Tibial artery (tissue), 4 donors: Measurements from ENCODE around the gene WDR64.

ENCODE experiments used
- DNase-seq, 2 donors: peaks; one replicate each; pipeline ENCODE4 v3.0.0-alpha.2; 2019
- H3K27ac ChIP-seq, 2 donors: fragments of 200-600 bp; sonication (generic) in 1 of 2; 1 replicate in 1 of 2; 2 replicates in 1 of 2; pipeline ENCODE4 v1.5.1; 2018 to 2019; ENCODE audit warnings: mild to moderate bottlenecking in 1 of 2
- H3K27me3 ChIP-seq, 2 donors: fragments of 200-600 bp; sonication (generic) in 1 of 2; one replicate each; pipeline versions ENCODE4 v1.5.1 to v1.6.0; 2016 to 2019
- H3K36me3 ChIP-seq, 3 donors: fragments of 200-600 bp; sonication (generic) in 2 of 3; one replicate each; pipeline ENCODE4 v1.5.1; 2016 to 2019; ENCODE audit warnings: mild to moderate bottlenecking in 2 of 3
- H3K4me1 ChIP-seq, 4 donors: fragments of 200-600 bp; sonication (generic) in 2 of 4; 1 replicate in 3 of 4; 2 replicates in 1 of 4; pipeline ENCODE4 v1.5.1; 2016 to 2019
- H3K4me3 ChIP-seq, 2 donors: fragments of 200-600 bp; sonication (generic) in 1 of 2; 1 replicate in 1 of 2; 2 replicates in 1 of 2; pipeline ENCODE4 v1.5.1; 2018 to 2019; ENCODE audit warnings: mild to moderate bottlenecking in 2 of 2
- H3K9me3 ChIP-seq, 3 donors: fragments of 200-600 bp; sonication (generic) in 1 of 3; one replicate each; pipeline ENCODE4 v1.5.1; 2016 to 2019
- intact Hi-C: fragments of 100-400 bp; cut with DNase I; formaldehyde crosslinking; loops from one replicate; pipeline ENCODE4 v1.15.0; 2023; ENCODE audit warnings: low total_unique reads
- TF ChIP-seq, protein P1 (sequence below), 2 experiments: fragments of 200-600 bp in 1 of 2; fragments of 450-650 bp in 1 of 2; IDR thresholded peaks; one replicate each; pipeline ENCODE4 v1.5.1; 2017 to 2019; ENCODE audit warnings: antibody characterized with exemption in 2 of 2, mild to moderate bottlenecking in 1 of 2, moderate library complexity in 1 of 2

WDR64 gene

GRCh38 chr1:241630899-241631298, 21.2 kb upstream of the WDR64 start:
- Histone ChIP-seq H3K4me3 (no peak overlapping the region), H3K4me1 (peaks cover 0 to 21% (median 0%) of the 10 kb centered on the region in 4 donors), H3K27me3 (no peaks in the 10 kb centered on the region), H3K9me3 (no peaks in the 10 kb centered on the region), H3K36me3 (peaks cover 0 to 12% (median 4%) of the 10 kb centered on the region in 3 donors), H3K27ac (no peak overlapping the region)
- DNase-seq: no peak
- TF ChIP-seq, protein P1, sequence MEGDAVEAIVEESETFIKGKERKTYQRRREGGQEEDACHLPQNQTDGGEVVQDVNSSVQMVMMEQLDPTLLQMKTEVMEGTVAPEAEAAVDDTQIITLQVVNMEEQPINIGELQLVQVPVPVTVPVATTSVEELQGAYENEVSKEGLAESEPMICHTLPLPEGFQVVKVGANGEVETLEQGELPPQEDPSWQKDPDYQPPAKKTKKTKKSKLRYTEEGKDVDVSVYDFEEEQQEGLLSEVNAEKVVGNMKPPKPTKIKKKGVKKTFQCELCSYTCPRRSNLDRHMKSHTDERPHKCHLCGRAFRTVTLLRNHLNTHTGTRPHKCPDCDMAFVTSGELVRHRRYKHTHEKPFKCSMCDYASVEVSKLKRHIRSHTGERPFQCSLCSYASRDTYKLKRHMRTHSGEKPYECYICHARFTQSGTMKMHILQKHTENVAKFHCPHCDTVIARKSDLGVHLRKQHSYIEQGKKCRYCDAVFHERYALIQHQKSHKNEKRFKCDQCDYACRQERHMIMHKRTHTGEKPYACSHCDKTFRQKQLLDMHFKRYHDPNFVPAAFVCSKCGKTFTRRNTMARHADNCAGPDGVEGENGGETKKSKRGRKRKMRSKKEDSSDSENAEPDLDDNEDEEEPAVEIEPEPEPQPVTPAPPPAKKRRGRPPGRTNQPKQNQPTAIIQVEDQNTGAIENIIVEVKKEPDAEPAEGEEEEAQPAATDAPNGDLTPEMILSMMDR (IDR thresholded peaks at IDR 0.05): no peak
- intact Hi-C loops: no loop called here

DNA sequence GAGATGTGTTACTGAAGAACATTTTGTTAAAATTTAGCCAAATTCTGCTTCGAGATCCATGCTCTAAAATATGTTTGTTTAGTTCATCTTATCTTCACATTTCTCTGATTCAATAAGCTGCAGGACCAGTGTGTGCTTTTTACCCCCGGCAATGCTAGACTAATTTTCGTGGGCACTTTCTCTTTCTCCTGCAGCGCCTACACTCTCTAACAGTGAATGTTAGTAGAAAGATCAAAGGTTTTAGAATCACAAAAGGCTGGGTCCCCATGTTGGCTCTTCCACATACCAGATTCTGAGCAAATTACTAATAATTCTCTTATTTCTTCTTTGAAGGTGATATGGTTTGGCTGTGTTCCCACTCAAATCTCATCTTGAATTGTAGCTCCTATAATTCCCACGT, 20.4 kb upstream of the WDR64 start:
- no peaks in the 10 kb centered on the region for H3K27me3 ChIP-seq
- intact Hi-C loops: no loop called here
- peaks cover 0 to 12% (median 4%) of the 10 kb centered on the region in 3 donors for H3K36me3 ChIP-seq
- H3K9me3 ChIP-seq: no peaks in the 10 kb centered on the region
- no peak overlapping the region for H3K27ac ChIP-seq
- no peak overlapping the region for H3K4me3 ChIP-seq
- DNase-seq: no peak
- H3K4me1 ChIP-seq: peaks cover 0 to 25% (median 0%) of the 10 kb centered on the region in 4 donors
- TF ChIP-seq, protein P1 (IDR thresholded peaks at IDR 0.05): no peak

GRCh38 chr1:241632987-241633386, 19.1 kb upstream of the WDR64 start:
- TF ChIP-seq, protein P1 (IDR thresholded peaks at IDR 0.05): no peak
- intact Hi-C loops: no loop called here
- no peak for DNase-seq
- Histone ChIP-seq H3K4me1 (peaks cover 0 to 31% (median 5%) of the 10 kb centered on the region in 4 donors), H3K9me3 (no peaks in the 10 kb centered on the region), H3K27me3 (no peaks in the 10 kb centered on the region), H3K4me3 (no peak overlapping the region), H3K27ac (no peak overlapping the region), H3K36me3 (peaks cover 0 to 12% (median 4%) of the 10 kb centered on the region in 3 donors)

DNA sequence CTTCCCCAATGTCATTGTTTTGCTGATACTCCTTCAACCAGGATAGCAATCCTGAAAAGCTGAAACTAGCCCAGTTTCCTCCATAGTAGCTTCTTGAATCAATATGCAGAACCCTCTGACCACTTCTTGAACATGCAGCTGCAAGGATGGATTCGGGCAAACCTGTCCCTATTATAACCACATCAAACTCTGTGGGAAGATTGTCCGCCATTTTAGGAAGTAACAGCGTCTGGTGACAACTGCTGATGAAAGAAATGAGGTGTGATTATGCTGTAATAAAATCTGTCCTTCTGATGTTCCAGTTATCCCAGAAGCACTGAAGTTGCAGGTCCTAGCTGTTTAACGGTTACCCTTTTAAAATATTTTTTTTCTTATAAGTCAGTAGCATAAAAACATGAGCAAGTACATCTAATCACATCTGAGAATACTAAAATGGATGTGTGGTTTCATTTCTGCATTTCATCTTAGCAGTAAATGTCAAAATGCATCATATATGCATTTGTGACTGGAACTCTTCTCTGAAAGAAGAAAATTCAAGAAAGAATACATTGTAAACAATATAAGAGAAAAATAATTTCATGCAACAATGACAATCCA, 16.4 kb upstream of the WDR64 start:
- TF ChIP-seq, protein P1 (IDR thresholded peaks at IDR 0.05): no peak
- Histone ChIP-seq H3K4me1 (peaks cover 0 to 28% (median 16%) of the 10 kb centered on the region in 4 donors), H3K27me3 (no peaks in the 10 kb centered on the region), H3K9me3 (no peaks in the 10 kb centered on the region), H3K36me3 (peaks cover 0 to 12% (median 4%) of the 10 kb centered on the region in 3 donors), H3K27ac (no peak overlapping the region), H3K4me3 (no peak overlapping the region)
- intact Hi-C loops: no loop called here
- no peak for DNase-seq

DNA sequence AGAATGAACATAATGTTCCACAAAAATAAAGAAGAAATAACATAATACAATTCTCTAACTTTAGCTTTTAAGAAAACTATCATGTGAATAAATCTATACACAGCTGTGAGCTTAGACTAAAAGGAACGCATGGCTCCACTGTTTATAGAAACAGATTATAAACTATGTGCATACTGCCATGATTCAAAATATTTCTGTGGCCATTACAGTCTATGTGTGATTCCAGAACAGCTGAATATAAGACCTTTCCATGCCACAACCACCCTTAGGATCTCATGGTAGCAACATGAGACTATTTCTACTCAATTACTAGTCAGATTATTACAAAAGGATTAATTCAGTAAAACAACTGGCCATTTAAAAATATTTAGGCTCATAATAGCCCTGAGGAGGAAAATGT, 15.8 kb upstream of the WDR64 start:
- Histone ChIP-seq H3K27ac (no peak overlapping the region), H3K4me1 (peaks cover 0 to 32% (median 18%) of the 10 kb centered on the region in 4 donors), H3K9me3 (no peaks in the 10 kb centered on the region), H3K4me3 (no peak overlapping the region), H3K27me3 (no peaks in the 10 kb centered on the region), H3K36me3 (peaks cover 0 to 12% (median 4%) of the 10 kb centered on the region in 3 donors)
- DNase-seq: no peak
- intact Hi-C loops: no loop called here
- TF ChIP-seq, protein P1 (IDR thresholded peaks at IDR 0.05): no peak
